ENCODE data around the gene HSBP1. TPM values are rescaled to one million over a fixed set of nuclear protein-coding genes. Genes with fewer than 3 reads are reported as not detected.
A peak's percentile ranks its signal among the peaks of the same experiment; 100 is the strongest.

The HSBP1 gene
- total RNA-seq, 6 experiments from 2014 or later, result 5.6 to 46.2 (median 35.2) TPM

DNA sequence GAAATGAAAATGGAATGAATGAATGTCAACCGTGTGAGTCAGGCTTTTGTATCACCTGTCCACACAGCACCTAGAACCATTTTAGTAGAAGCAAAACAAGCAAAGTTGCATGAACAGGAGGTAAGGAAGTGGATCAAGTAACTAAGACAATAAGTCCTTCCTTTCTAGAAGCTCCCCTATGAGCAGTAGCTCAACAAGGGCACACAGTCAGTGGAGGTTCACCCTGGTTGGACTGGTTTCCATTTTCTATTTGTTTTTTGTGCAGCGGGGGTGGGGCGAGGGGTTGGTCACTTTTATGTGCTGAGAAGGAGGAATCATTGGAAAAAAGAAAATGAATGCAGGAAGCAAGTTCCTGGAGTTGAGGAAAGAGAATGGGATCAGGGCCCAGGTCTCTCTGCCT, 4.0 kb upstream of the HSBP1 start:
- 57% methylated on average over 3 of the region's 3 CpGs for WGBS (ENCODE audit: insufficient coverage, low coverage, low lambda C conversion rate, missing lambda C conversion rate)
- H3K27ac ChIP-seq, result no peak overlapping the region
- H3K4me1 ChIP-seq, result peaks cover 0 to 15% (median 0%) of the 10 kb centered on the region in 4 donors
- no peaks in the 10 kb centered on the region for H3K27me3 ChIP-seq
- H3K36me3 ChIP-seq, result no peaks in the 10 kb centered on the region
- H3K4me3 ChIP-seq, result no peak overlapping the region
- intact Hi-C loops (cut with DNase I), result no loop called here
- TF ChIP-seq CTCF (IDR thresholded peaks at IDR 0.05) (no peak), POLR2A (IDR thresholded peaks at IDR 0.05) (no peak)
- no peak for DNase-seq
- H3K9me3 ChIP-seq, result no peaks in the 10 kb centered on the region
- no peak for ATAC-seq

GRCh38 chr16:83804366-83804765, 3.4 kb upstream of the HSBP1 start:
- no peak for DNase-seq
- WGBS (ENCODE audit: insufficient coverage, low coverage, low lambda C conversion rate, missing lambda C conversion rate), result no CpG with 5 or more reads among the region's 5 CpGs

GRCh38 chr16:83806036-83806435, 1.7 kb upstream of the HSBP1 start:
- no peak for DNase-seq
- peaks cover 0 to 28% (median 0%) of the 10 kb centered on the region in 4 donors for H3K4me1 ChIP-seq
- H3K27me3 ChIP-seq, result no peaks in the 10 kb centered on the region
- peak overlapping the region in 2 of 3 donors; percentile 33 to 47 for H3K27ac ChIP-seq
- intact Hi-C loops (cut with DNase I), result no loop called here
- no peak overlapping the region for H3K4me3 ChIP-seq
- ATAC-seq, result no peak
- TF ChIP-seq CTCF (IDR thresholded peaks at IDR 0.05) (no peak), POLR2A (IDR thresholded peaks at IDR 0.05) (no peak)
- H3K9me3 ChIP-seq, result no peaks in the 10 kb centered on the region
- H3K36me3 ChIP-seq, result peaks cover 0 to 10% (median 2%) of the 10 kb centered on the region in 4 donors
- 34% methylated on average over 5 of the region's 5 CpGs for WGBS (ENCODE audit: insufficient coverage, low coverage, low lambda C conversion rate, missing lambda C conversion rate)

More at GRCh38 chr16:83804366-83804765, 3.4 kb upstream of the HSBP1 start:
- no peak overlapping the region for H3K4me3 ChIP-seq
- no peaks in the 10 kb centered on the region for H3K9me3 ChIP-seq
- intact Hi-C loops (cut with DNase I), result no loop called here
- H3K36me3 ChIP-seq, result no peaks in the 10 kb centered on the region
- H3K4me1 ChIP-seq, result peaks cover 0 to 20% (median 0%) of the 10 kb centered on the region in 4 donors
- H3K27me3 ChIP-seq, result no peaks in the 10 kb centered on the region
- TF ChIP-seq CTCF (IDR thresholded peaks at IDR 0.05), result no peak
- no peak for TF ChIP-seq POLR2A (IDR thresholded peaks at IDR 0.05)
- H3K27ac ChIP-seq, result no peak overlapping the region
- ATAC-seq, result no peak

DNA sequence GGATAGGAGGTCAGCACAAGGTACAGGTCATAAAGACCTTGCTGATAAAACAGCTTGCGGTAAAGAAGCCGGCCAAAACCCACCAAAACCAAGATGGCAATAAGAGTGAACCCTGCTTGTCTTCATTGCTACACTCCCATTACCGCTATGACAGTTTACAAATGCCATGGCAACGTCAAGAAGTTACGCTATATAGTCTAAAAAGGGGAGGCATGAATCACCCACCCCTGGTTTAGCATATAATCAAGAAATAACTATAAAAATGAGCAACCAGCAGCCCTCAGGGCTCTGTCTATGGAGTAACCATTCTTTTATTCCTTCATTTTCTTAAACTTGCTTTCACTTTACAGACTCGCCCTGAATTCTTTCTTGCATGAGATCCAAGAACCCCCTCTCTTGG, 1.0 kb upstream of the HSBP1 start:
- DNase-seq, result no peak
- TF ChIP-seq POLR2A (IDR thresholded peaks at IDR 0.05) (no peak), CTCF (IDR thresholded peaks at IDR 0.05) (no peak)
- H3K27me3 ChIP-seq, result no peaks in the 10 kb centered on the region
- H3K36me3 ChIP-seq, result peaks cover 0 to 13% (median 2%) of the 10 kb centered on the region in 4 donors
- no peak for ATAC-seq
- intact Hi-C loops (cut with DNase I), result no loop called here
- no peak overlapping the region for H3K27ac ChIP-seq
- H3K4me1 ChIP-seq, result peaks cover 0 to 34% (median 0%) of the 10 kb centered on the region in 4 donors
- H3K4me3 ChIP-seq, result no peak overlapping the region
- WGBS (ENCODE audit: insufficient coverage, low coverage, low lambda C conversion rate, missing lambda C conversion rate), result 94% methylated on average over 4 of the region's 6 CpGs
- no peaks in the 10 kb centered on the region for H3K9me3 ChIP-seq

DNA sequence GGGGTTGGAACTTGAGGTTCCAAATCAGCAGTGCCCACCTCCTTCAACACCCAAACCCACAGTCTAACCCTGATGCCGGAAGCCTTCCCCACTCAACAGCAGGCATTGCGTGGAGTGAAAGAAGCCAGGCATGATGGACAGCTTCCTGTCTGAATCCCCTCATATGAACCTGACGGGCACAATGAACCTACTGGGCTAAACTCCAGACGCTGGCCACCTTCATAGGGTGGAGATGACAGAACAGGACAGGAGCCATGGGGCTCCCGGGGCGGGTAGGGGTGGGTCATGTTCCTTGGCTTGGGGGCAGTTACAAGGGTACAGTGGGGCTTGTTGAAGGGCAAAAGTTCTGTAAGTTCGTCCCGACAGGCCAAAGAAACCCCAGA, 460 bp upstream of the HSBP1 start:
- 81% methylated on average over 3 of the region's 8 CpGs for WGBS (ENCODE audit: insufficient coverage, low coverage, low lambda C conversion rate, missing lambda C conversion rate)
- H3K27ac ChIP-seq, result no peak overlapping the region
- intact Hi-C loops (cut with DNase I), result no loop called here

More for the DNA sequence above, 460 bp upstream of the HSBP1 start:
- H3K9me3 ChIP-seq, result no peaks in the 10 kb centered on the region
- H3K36me3 ChIP-seq, result peaks cover 0 to 18% (median 2%) of the 10 kb centered on the region in 4 donors
- ATAC-seq, result no peak
- H3K27me3 ChIP-seq, result no peaks in the 10 kb centered on the region
- TF ChIP-seq POLR2A (IDR thresholded peaks at IDR 0.05) (no peak), CTCF (IDR thresholded peaks at IDR 0.05) (no peak)
- peak in 1 of 3 donors; percentile 54 for DNase-seq
- H3K4me3 ChIP-seq, result peak overlapping the region; percentile 80 to 98 (median 93)
- peaks cover 0 to 32% (median 0%) of the 10 kb centered on the region in 4 donors for H3K4me1 ChIP-seq
